GM18951 (cell line): ENCODE data around the gene SETMAR.
"Not testable (repeated sequence)": the region's sequence is repeated elsewhere in the genome, so short reads cannot be mapped to it uniquely, and the experiment has no call there.

Source experiments
- POLR2A ChIP-seq: IDR thresholded peaks from 4 replicates; pipeline ENCODE4 v1.6.1; 2011; ENCODE audit warnings: mild to moderate bottlenecking; ENCODE audit not compliant: insufficient read length, insufficient read depth; ENCODE audit errors: extremely low read depth
- in situ Hi-C: fragments of 300-500 bp; cut with MboI; formaldehyde crosslinking; loops from one replicate; pipeline ENCODE4 v1.12.0; 2022; ENCODE audit warnings: low sequenced_read_pairs, mixed read lengths, inconsistent platforms; ENCODE audit not compliant: unreplicated experiment

SETMAR gene

DNA sequence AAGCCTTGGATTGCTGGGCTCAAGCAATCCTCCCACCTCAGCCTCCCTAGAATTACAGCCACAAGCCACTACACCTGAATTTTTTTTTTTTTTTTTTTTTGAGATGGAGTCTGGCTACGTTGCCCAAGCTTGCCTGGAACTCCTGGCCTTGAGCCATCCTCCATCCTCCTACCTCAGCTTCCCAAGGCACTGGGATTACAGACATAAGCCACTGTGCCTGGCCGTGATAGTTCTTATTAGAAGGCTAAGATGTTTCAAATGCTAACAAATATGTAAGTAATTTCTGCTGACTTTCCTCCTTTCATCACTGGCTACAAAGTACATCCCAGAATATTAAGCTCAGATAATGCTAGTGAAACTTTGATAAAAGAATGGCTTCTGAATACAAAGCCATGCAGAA, 5.7 kb upstream of the SETMAR start:
- in situ Hi-C loops, result loop anchor here (25.0 kb wide), 1 partner anchor 1085 kb away; no protein-coding TSS in a partner anchor

DNA sequence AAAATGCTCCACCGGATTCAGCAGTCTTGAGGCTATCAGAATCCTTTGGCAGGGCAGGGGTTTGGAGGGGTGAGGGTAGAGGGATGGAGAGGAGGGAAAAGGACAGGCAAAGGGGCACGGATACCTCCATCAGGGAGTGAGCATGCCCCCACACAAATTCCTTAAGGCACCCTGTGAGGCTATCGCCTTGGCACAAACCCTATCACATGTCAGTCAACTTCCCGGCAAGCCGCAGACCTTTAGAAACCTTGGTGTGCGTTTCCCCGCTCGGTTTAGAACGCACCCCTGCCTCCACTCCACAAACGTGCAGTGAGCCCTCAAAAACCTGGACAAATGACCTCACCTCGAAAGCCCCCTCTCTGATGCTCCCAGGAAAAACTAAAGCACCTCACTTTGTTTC, 422 bp upstream of the SETMAR start:
- no peak for TF ChIP-seq POLR2A
- in situ Hi-C loops, result no loop called here

More for the DNA sequence above, 5.7 kb upstream of the SETMAR start:
- no peak for TF ChIP-seq POLR2A

DNA sequence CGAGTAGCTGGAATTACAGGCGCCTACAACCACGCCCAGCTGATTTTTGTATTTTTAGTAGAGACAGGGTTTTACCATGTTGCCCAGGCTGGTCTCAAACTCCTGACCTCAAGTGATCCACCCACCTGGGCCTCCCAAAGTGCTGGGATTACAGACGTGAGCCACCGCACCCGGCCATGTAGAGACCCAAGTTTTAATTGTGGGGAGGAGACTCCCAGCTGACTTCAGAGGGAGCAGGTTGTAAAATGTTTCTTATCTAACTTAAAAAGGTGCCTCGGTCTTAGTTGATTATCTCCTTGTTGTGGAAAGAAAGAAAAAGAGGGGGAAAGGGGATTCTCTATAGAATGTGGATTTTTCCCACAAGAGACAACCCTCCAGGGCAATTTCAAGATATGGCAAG, 2.0 kb downstream of the SETMAR start:
- in situ Hi-C loops, result not testable (repeated sequence)

DNA sequence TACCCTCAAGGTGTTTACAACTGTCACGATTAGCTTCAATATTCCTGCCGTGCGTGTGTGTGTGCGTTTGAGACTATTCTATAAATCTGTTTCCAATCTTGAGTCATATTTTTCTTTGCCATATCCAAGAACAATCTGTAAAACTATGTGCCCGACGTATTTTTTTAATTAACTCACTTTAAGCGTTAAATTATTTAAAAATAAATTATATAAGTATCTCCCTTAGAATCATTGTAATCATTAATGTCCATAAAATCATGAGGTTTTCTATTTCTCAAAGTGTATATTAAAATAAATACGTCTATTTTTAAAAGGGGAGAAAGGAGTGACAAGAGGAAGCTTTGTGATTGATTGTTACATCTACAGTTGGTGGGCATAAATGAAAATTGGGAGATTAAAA, 2.9 kb downstream of the SETMAR start:
- in situ Hi-C loops, result no loop called here
- no peak for TF ChIP-seq POLR2A

DNA sequence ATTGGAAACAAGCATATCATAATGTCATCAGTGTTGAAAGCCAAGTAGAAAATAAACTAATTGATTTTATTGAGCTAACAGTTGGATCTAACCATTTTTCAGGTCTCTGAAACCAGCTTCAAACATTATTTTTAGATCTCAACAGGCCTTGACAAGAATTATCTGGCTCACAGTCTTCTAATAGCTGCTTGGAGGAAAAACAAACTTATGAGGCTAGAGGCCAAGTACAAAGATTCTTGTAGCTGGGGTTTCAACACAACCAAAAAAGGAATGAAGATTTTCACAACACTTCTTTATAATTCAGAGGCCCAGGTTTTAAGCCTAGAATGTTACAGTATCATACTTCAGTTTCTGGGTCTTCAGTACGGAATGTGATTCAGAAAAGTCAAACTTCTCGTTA, 3.7 kb downstream of the SETMAR start:
- TF ChIP-seq POLR2A, result no peak
- in situ Hi-C loops, result no loop called here

DNA sequence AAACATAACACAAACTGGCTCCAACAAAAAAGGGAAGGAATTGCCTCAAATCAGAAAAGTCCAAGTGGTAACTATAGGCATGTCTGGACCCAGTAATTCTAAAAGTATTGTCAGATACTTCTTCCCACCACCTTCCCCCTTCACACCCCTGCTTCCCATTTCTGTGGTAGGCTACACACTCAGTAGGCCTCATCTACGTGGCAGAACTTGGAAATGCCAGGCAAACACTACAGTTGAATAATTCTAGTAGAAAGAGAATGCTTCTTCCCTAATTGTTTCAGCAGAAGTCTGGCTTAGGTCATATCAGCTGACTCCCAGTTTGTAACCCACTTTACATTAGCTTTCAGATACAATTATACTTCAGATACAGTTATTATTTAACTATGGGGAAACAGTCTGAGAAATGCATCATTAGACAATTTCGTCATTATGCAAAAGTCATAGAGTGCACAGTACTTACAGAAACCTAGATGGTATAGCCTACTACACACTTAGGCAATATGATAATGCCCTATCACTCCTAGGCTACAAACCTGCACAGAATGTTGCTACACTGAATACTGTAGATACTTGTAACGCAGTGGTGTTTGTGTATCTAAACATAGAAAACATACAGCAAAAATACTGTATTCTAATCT, 6.4 kb downstream of the SETMAR start:
- no peak for TF ChIP-seq POLR2A
- in situ Hi-C loops, result no loop called here

DNA sequence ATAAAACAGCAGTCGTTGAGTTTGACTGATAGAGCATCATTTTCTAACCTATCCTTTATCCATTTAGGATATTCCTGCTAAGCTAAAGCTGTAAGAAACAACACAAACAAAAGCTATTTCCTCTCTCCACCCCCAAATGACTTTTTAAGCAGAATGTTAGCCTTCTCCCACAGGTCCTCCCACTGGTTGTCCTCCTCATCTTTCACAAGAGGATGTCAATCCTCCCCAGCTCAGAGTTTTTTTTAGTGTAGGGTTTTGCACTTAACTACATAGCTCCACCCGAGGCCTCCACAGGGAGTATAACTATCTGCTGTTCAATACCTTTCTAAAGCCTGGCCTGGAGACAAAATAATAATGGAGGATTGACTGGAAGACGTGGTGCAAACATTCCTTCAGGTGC, 7.8 kb downstream of the SETMAR start:
- no peak for TF ChIP-seq POLR2A
- in situ Hi-C loops, result no loop called here

DNA sequence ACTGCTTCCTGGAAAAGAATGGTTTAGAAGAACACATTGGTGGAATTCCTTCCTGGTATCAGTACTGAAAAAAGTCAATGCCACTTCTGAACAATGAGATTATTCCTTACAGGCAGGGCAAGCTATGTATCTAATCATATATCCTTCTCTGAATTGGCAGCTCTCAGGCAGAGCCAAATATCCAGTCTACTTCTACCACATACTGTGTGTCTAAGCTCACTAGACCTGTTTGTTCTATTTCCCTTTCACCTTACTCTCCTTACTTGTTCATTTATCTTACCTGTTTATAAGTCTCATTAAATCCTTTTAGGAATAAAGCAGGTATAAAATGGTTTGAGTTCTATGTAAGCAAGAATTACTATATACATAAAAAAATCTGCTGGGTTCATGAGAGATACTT, 8.3 kb downstream of the SETMAR start:
- in situ Hi-C loops, result no loop called here
- no peak for TF ChIP-seq POLR2A

DNA sequence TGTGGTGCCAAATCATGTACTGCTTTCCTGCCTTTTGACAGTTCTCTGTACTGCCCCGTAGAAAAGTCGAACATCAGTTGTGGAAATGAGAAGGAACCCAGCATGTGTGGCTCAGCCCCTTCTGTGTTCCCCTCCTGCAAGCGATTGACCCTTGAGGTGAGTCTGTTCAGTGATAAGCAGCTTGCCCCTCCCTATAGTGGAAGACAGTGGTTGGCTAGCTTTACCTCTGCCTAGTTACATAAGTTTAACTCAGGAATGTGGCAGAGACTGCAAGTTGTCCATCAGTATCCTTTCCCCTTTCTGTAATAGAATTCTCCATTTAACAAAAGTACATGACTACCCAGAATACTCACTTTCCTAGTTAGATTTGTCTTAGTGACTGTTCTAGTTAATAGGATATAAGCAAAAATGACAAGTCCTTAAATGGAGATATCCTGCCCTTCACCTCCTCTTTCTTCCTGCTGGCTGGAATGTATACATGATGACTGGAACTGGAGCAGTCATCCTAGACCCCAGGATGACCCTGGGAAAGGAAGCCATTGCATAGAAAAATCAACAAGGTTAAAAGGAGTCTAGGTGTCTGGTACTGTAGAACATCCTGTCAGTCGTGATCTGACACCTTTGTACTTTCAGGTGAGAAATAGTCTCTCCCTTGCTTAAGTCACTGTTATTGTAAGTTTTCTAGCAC, 10.6 kb downstream of the SETMAR start:
- in situ Hi-C loops, result no loop called here
- TF ChIP-seq POLR2A, result no peak

DNA sequence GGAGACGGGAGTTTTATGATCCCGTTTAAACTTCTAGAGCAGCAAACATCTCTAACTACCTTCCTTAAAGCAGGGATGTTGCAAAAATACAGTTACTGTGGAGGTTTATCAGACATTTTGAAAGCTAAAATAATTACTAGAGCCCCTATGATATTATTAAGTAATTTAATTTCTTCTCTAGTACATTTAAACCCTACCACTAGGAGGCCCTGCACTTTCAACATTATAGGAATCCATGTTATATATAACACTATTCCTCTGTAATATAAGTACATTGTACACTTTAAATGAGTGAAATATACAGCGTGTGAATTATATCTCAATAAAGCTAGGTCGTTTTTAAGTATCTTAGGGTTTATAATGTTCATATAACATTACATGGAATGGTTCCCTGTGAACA, 11.5 kb downstream of the SETMAR start:
- in situ Hi-C loops, result no loop called here
- no peak for TF ChIP-seq POLR2A

DNA sequence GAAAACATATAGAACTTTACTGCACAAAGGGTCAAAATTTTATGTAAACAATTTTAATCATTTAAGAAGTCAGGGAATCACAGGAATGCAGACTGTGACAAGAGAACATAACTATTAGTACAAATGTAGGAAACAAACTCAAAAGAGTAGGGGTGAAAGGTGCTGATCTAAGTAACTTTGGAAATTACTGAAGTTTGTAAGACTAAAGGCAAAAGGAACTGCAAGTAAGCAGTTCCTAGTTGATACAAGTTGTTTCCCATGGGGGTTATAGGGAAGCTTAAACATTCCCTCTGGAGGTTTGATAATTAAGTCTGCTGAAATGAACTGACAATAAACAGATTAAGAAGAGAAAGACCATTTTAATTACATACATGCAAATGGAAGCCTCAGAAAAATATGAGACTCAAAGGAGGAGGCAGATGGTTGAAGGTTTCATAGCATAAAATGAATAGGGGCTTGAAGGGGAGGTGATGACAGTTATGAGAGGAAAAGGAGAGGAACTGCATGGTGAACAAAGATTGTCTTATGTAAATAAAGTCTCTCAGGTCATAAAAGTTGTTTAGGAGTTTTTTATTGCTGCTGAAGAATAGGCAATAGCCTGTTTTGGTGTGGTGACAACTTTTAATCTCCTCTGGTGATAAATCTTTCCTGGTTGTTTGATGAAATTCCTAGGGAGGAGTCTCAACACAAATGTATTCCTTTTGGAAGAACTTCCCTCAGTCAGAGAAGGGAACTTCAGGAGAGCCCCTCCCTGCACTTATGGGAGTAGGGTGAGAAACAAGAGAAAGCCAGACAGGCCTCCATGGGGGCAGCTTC, 17.1 kb downstream of the SETMAR start:
- in situ Hi-C loops, result no loop called here
- no peak for TF ChIP-seq POLR2A

DNA sequence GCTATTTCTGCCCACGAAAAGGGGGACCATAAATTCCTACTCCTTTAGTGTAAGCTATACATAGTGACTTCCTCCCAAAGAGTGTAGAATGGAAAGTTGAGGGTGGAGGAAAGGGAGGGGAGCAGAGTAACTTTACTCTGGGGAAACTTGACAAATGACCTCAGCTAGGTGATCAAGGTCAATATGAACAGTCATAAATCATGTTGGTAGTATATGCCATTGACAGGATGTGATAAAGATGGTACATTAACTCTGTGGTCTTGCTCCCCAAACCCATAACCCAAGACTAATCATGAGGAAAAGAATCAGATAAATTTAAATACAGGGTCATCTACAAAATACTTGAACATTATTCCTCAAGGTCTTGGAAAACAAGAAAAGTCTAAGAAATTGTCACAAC, 18.6 kb downstream of the SETMAR start:
- in situ Hi-C loops, result no loop called here

DNA sequence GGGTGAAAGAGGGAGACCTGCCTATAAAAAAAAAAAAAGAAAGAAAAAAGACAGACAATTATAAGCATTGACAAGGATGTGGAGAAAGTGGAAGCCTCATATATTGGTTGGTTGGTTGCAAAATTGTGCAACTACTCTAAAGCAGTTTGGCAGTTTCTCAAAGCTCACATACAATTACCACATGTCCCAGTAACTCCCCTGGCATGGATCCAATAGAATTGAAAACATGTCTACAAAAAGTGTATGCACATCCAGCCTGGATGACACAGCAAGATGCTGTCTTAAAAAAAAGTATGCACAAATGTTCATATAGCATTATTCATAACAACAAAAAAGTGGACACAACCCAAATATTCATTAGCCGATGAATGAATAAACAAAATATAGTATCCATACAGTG, 19.5 kb downstream of the SETMAR start:
- TF ChIP-seq POLR2A, result no peak
- in situ Hi-C loops, result no loop called here

More for the DNA sequence above, 18.6 kb downstream of the SETMAR start:
- TF ChIP-seq POLR2A, result no peak

DNA sequence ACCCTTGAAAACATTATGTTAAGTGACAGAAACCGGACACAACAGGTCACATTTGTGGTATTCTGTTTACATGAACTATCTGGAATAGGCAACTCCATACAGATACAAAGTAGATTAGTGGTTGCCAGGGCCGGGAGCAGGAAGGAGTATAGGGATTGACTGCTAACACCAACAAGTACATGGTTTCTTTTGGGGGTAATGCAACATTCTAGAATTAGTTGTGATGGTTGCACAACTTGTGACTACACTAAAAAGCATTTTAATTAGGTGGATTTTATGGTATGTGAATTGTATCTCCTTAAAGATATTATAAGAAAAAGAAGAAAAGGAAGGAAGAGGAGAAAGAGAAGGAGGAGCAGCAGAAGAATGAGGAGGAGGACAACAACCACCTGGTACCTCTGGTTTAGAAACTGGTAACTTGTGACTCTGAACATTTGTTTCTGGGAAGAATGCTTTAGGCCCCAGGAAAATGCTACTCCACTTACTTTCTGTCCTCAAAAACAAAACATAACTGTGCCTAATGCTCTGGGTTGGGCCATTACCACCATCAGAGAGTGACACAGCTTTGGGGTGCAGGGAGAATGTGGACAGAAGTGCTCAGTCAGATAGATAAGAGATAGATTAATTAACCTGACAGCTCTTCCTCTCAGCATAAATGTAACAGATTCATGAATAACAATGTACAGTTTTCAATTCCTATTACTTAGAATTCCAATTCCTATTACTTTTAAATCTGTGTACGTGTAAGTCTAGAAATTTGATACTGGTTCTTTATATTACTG, 20.3 kb downstream of the SETMAR start:
- in situ Hi-C loops, result no loop called here

More for the DNA sequence above, 20.3 kb downstream of the SETMAR start:
- no peak for TF ChIP-seq POLR2A
